Activated naive CD8-positive, alpha-beta T cell treated with anti-CD3 and anti-CD28 coated beads, Interleukin-2, amount 50 U/mL, for 24 hours (primary cell): ENCODE data around the gene ALDH3A1.

Experiments used
- ATAC-seq: fragments of 150-1000 bp; cut with Tn5 transposase; one replicate; pipeline ENCODE4 v1.10.0; 2021
- DNase-seq: peaks from one replicate; pipeline ENCODE4 v3.0.0; 2021
- H3K27ac Mint-ChIP-seq: one replicate; pipeline ENCODE4 v1.8.0; 2021; ENCODE audit warnings: mild to moderate bottlenecking, mixed read lengths
- H3K27me3 Mint-ChIP-seq: one replicate; pipeline ENCODE4 v1.8.0; 2021; ENCODE audit warnings: mixed read lengths
- H3K36me3 Mint-ChIP-seq: one replicate; pipeline ENCODE4 v1.8.0; 2021; ENCODE audit warnings: low read depth, mixed read lengths
- H3K4me1 Mint-ChIP-seq: one replicate; pipeline ENCODE4 v1.8.0; 2021; ENCODE audit warnings: mixed read lengths
- H3K4me3 Mint-ChIP-seq: one replicate; pipeline ENCODE4 v1.8.0; 2021; ENCODE audit warnings: mild to moderate bottlenecking, moderate library complexity, mixed read lengths
- H3K9me3 Mint-ChIP-seq: one replicate; pipeline ENCODE4 v1.8.0; 2021; ENCODE audit warnings: mixed read lengths

Gene ALDH3A1

GRCh38 chr17:19739241-19740201, 8.6 kb downstream of the ALDH3A1 start:
- Mint-ChIP-seq H3K27ac (no peak overlapping the region), H3K36me3 (no peaks in the 10 kb centered on the region), H3K4me3 (no peak overlapping the region), H3K4me1 (no peaks in the 10 kb centered on the region), H3K9me3 (no peaks in the 10 kb centered on the region), H3K27me3 (peaks cover 2% of the 10 kb centered on the region)
- ATAC-seq (no peak), DNase-seq (no peak)

GRCh38 chr17:19738757-19739156, 9.3 kb downstream of the ALDH3A1 start:
- H3K9me3 Mint-ChIP-seq, result no peaks in the 10 kb centered on the region
- H3K27me3 Mint-ChIP-seq, result no peaks in the 10 kb centered on the region
- ATAC-seq (no peak), DNase-seq (no peak)
- H3K4me3 Mint-ChIP-seq, result no peak overlapping the region
- H3K27ac Mint-ChIP-seq, result no peak overlapping the region
- H3K36me3 Mint-ChIP-seq, result no peaks in the 10 kb centered on the region
- H3K4me1 Mint-ChIP-seq, result no peaks in the 10 kb centered on the region

- H3K27me3 Mint-ChIP-seq, result no peaks in the 10 kb centered on the region
- DNase-seq (no peak), ATAC-seq (no peak)
- no peaks in the 10 kb centered on the region for H3K4me1 Mint-ChIP-seq
- no peak overlapping the region for H3K4me3 Mint-ChIP-seq
- H3K9me3 Mint-ChIP-seq, result no peaks in the 10 kb centered on the region
- no peaks in the 10 kb centered on the region for H3K36me3 Mint-ChIP-seq
- no peak overlapping the region for H3K27ac Mint-ChIP-seq
Observed at GRCh38 chr17:19738073-19738449, 10.0 kb downstream of the ALDH3A1 start.

GRCh38 chr17:19737305-19738072, 10.6 kb downstream of the ALDH3A1 start:
- H3K4me1 Mint-ChIP-seq, result no peaks in the 10 kb centered on the region
- no peaks in the 10 kb centered on the region for H3K9me3 Mint-ChIP-seq
- ATAC-seq (no peak), DNase-seq (no peak)
- no peaks in the 10 kb centered on the region for H3K36me3 Mint-ChIP-seq
- no peak overlapping the region for H3K27ac Mint-ChIP-seq
- no peaks in the 10 kb centered on the region for H3K27me3 Mint-ChIP-seq
- no peak overlapping the region for H3K4me3 Mint-ChIP-seq

- no peaks in the 10 kb centered on the region for H3K36me3 Mint-ChIP-seq
- ATAC-seq, result no peak
- H3K27me3 Mint-ChIP-seq, result no peaks in the 10 kb centered on the region
- no peak overlapping the region for H3K4me3 Mint-ChIP-seq
- DNase-seq, result no peak
- H3K4me1 Mint-ChIP-seq, result no peaks in the 10 kb centered on the region
- H3K9me3 Mint-ChIP-seq, result no peaks in the 10 kb centered on the region
- no peak overlapping the region for H3K27ac Mint-ChIP-seq
Observed at GRCh38 chr17:19736071-19736470, 12.0 kb downstream of the ALDH3A1 start.

GRCh38 chr17:19733953-19734526, 14.1 kb downstream of the ALDH3A1 start:
- no peaks in the 10 kb centered on the region for H3K27me3 Mint-ChIP-seq
- H3K27ac Mint-ChIP-seq, result no peak overlapping the region
- no peaks in the 10 kb centered on the region for H3K9me3 Mint-ChIP-seq
- no peak overlapping the region for H3K4me3 Mint-ChIP-seq
- H3K4me1 Mint-ChIP-seq, result no peaks in the 10 kb centered on the region
- no peak for DNase-seq
- no peak for ATAC-seq
- H3K36me3 Mint-ChIP-seq, result no peaks in the 10 kb centered on the region

GRCh38 chr17:19731626-19732025, 16.5 kb downstream of the ALDH3A1 start:
- H3K4me3 Mint-ChIP-seq, result no peak overlapping the region
- H3K9me3 Mint-ChIP-seq, result no peaks in the 10 kb centered on the region
- ATAC-seq, result no peak
- H3K27me3 Mint-ChIP-seq, result no peaks in the 10 kb centered on the region
- H3K4me1 Mint-ChIP-seq, result no peaks in the 10 kb centered on the region
- H3K27ac Mint-ChIP-seq, result no peak overlapping the region
- DNase-seq, result no peak
- H3K36me3 Mint-ChIP-seq, result no peaks in the 10 kb centered on the region

GRCh38 chr17:19730843-19731242, 17.3 kb downstream of the ALDH3A1 start:
- Mint-ChIP-seq H3K9me3 (no peaks in the 10 kb centered on the region), H3K27me3 (no peaks in the 10 kb centered on the region), H3K27ac (no peak overlapping the region), H3K4me3 (no peak overlapping the region), H3K4me1 (no peaks in the 10 kb centered on the region), H3K36me3 (no peaks in the 10 kb centered on the region)
- no peak for ATAC-seq
- no peak for DNase-seq

GRCh38 chr17:19729900-19730299, 18.2 kb downstream of the ALDH3A1 start:
- ATAC-seq, result no peak
- Mint-ChIP-seq H3K36me3 (no peaks in the 10 kb centered on the region), H3K9me3 (no peaks in the 10 kb centered on the region), H3K27me3 (no peaks in the 10 kb centered on the region), H3K27ac (no peak overlapping the region), H3K4me3 (no peak overlapping the region), H3K4me1 (peaks cover 7% of the 10 kb centered on the region)
- DNase-seq, result no peak

GRCh38 chr17:19728084-19728495, 20.0 kb downstream of the ALDH3A1 start:
- no peak overlapping the region for H3K4me3 Mint-ChIP-seq
- H3K4me1 Mint-ChIP-seq, result peaks cover 10% of the 10 kb centered on the region
- H3K27ac Mint-ChIP-seq, result no peak overlapping the region
- no peaks in the 10 kb centered on the region for H3K36me3 Mint-ChIP-seq
- H3K27me3 Mint-ChIP-seq, result no peaks in the 10 kb centered on the region
- DNase-seq (no peak), ATAC-seq (no peak)
- H3K9me3 Mint-ChIP-seq, result no peaks in the 10 kb centered on the region

- H3K9me3 Mint-ChIP-seq, result no peaks in the 10 kb centered on the region
- H3K27ac Mint-ChIP-seq, result no peak overlapping the region
- H3K27me3 Mint-ChIP-seq, result no peaks in the 10 kb centered on the region
- DNase-seq (no peak), ATAC-seq (no peak)
- no peaks in the 10 kb centered on the region for H3K36me3 Mint-ChIP-seq
- peaks cover 10% of the 10 kb centered on the region for H3K4me1 Mint-ChIP-seq
- H3K4me3 Mint-ChIP-seq, result no peak overlapping the region
Observed at GRCh38 chr17:19727501-19728078, 20.5 kb downstream of the ALDH3A1 start.

- no peaks in the 10 kb centered on the region for H3K36me3 Mint-ChIP-seq
- no peak overlapping the region for H3K4me3 Mint-ChIP-seq
- no peaks in the 10 kb centered on the region for H3K9me3 Mint-ChIP-seq
- no peak overlapping the region for H3K27ac Mint-ChIP-seq
- H3K27me3 Mint-ChIP-seq, result no peaks in the 10 kb centered on the region
- no peak for ATAC-seq
- H3K4me1 Mint-ChIP-seq, result peaks cover 10% of the 10 kb centered on the region
- no peak for DNase-seq
Observed at GRCh38 chr17:19726631-19727376, 21.3 kb downstream of the ALDH3A1 start.

- no peaks in the 10 kb centered on the region for H3K36me3 Mint-ChIP-seq
- H3K27ac Mint-ChIP-seq, result peak overlapping the region; percentile 6
- H3K4me3 Mint-ChIP-seq, result no peak overlapping the region
- no peak for ATAC-seq
- H3K9me3 Mint-ChIP-seq, result no peaks in the 10 kb centered on the region
- H3K27me3 Mint-ChIP-seq, result no peaks in the 10 kb centered on the region
- H3K4me1 Mint-ChIP-seq, result peaks cover 10% of the 10 kb centered on the region
- DNase-seq, result no peak
Observed at GRCh38 chr17:19725486-19725885, 22.6 kb downstream of the ALDH3A1 start.
